HG03521 (cell line): ENCODE results near the gene EIF2S1.

Source experiments
- ATAC-seq: cut with Tn5 transposase; IDR thresholded peaks from one replicate; pipeline ENCODE4 v1.9.1; 2021; ENCODE audit warnings: mild to moderate bottlenecking, moderate library complexity; ENCODE audit not compliant: unreplicated experiment

EIF2S1 gene

GRCh38 chr14:67432050-67432564, 72.0 kb downstream of the EIF2S1 start:
- no peak for ATAC-seq

GRCh38 chr14:67435603-67436002, 75.5 kb downstream of the EIF2S1 start:
- ATAC-seq: no peak
